HTR-8/SVneo (cell line): ENCODE data around the gene IGSF6.
"Not testable (repeated sequence)": the region's sequence is repeated elsewhere in the genome, so short reads cannot be mapped to it uniquely, and the experiment has no call there.

Experiments
- DNase-seq: peaks from one replicate; pipeline ENCODE4 v3.0.0; 2011; ENCODE audit warnings: low spot score, mixed read lengths; ENCODE audit not compliant: insufficient read length
- FAIRE-seq: peaks from 2 replicates; lab custom pipeline; 2011; peaks lifted over from hg19 to GRCh38; lab: Jason Lieb, UNC

Gene IGSF6

GRCh38 chr16:21631376-21631775 lies 21.0 kb downstream of the IGSF6 start:
- not testable (repeated sequence) for DNase-seq, FAIRE-seq

- not testable (repeated sequence) for DNase-seq, FAIRE-seq
Measured at GRCh38 chr16:21630866-21631265, 21.5 kb downstream of the IGSF6 start.

GRCh38 chr16:21629616-21630539 lies 22.5 kb downstream of the IGSF6 start:
- not testable (repeated sequence) for DNase-seq, FAIRE-seq

DNA sequence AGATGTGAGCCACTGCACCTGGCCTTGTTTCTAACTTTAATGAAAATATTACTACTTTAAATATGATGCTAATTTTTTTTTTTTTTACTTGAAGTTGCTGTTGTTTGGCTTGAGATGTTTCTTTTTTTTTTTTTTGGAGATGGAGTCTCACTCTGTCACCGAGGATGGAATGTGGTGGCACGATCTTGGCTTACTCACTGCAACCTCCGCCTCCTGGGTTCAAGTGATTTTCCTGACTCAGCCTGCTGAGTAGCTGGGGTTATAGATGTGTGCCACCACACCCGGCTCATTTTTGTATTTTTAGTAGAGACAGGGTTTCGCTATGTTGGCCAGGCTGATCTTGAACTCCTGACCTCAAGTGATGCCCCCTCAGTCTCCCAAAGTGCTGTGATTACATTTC lies 23.6 kb downstream of the IGSF6 start:
- FAIRE-seq = no peak
- DNase-seq = no peak

GRCh38 chr16:21628121-21628726 lies 24.2 kb downstream of the IGSF6 start:
- FAIRE-seq = no peak

DNA sequence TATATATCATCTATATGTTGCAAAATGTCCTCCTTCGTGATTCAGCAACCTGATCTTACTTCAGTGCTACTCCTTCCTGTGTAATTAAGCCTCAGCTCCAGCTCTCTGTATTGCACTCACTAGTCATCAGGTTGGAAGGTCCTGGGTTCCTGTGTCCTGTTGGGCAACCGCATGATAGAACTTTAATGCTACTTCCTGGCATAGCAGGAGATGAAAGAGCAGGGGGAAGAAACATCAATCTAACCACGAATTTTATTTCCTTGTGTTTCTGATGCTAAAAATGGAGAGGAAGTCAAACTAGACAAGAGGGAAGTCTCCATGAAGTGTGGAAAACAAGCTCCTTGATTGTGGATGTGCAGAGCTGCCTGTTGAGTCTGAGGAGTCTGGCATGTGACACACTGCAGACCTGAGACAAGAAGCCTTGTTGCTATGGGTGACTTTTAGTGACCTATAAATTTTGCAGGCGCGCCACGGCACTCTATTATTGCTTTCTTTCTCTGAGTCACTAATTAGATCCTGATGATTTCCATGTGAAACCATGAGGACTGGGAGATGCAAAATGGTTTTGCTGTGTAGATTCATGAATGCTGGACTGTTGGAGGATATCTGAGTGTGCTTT lies 25.6 kb downstream of the IGSF6 start:
- DNase-seq (peak; percentile 19), FAIRE-seq (no peak)

More at GRCh38 chr16:21628121-21628726, 24.2 kb downstream of the IGSF6 start:
- DNase-seq = no peak

GRCh38 chr16:21625026-21625425 lies 27.4 kb downstream of the IGSF6 start:
- DNase-seq = no peak
- FAIRE-seq = no peak

DNA sequence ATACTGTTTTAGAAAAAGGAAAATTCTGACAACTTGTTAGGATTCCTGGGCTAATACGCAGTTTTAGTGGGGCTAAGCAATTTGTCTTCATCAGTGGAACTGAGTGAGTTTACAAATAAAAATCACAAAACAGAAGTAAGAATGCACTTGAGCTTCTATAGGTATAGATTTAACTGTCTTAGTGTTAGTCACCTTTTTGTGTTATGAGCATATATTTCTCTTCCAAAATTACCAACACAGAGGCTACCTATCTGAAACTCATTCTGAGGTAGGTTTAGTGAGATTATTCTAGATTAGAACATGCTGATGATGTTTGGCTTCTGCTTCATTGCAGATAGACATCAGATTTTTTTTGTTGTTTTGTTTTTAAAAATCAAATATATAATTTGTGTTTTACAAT lies 29.9 kb downstream of the IGSF6 start:
- DNase-seq (no peak), FAIRE-seq (no peak)

DNA sequence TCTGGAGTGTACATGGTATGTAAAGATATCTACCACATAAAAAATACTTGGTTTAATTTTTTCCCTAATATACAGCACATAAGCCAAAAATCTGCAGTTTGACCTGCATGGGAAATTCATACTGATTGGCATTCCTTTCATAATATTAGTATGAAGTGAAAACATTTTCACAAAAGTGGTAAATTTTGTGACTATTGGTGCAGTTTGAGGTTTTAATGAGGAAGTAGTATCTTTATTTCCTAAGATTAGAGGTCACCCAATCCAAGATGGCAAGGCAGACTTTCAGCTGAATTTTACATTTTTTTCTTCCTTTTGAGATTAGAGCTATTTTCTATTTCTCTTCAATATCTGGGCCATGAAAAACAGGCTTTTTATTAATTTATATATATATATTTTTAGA lies 31.8 kb downstream of the IGSF6 start:
- DNase-seq (no peak), FAIRE-seq (no peak)

DNA sequence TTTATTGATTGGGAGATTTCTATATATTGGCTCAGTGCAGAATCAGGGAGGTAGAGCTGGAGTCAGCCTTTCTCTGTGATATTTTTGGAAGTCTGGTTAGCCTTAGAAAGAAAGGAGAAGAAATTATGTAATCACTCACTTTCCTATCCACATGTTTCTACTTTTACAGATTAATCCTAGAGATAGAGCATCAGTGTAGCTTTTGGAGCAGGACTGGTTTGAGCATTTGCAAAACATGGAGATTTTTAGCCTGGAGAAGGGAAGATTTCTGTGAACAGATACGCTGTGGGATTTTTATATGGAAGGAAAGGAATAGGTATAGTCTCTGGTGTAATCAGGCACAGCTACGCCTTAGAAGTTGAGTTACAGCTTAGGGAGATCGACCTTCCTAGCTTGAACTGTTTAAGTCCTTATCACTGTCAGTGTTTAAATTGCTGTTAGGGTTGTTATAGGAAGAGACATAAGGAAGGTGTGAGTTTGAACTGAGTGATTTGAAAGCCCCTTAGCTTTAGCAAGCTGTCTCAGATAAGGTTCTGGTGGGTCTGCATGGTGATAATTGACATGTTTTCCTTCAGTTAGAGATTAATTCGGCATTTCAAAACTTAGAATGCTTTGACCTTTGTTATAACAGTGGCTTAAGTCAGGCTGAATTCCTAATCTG lies 32.5 kb downstream of the IGSF6 start:
- no peak for DNase-seq
- FAIRE-seq = no peak

- no peak for DNase-seq
- FAIRE-seq = no peak
Measured at GRCh38 chr16:21618281-21618680, 34.1 kb downstream of the IGSF6 start.

DNA sequence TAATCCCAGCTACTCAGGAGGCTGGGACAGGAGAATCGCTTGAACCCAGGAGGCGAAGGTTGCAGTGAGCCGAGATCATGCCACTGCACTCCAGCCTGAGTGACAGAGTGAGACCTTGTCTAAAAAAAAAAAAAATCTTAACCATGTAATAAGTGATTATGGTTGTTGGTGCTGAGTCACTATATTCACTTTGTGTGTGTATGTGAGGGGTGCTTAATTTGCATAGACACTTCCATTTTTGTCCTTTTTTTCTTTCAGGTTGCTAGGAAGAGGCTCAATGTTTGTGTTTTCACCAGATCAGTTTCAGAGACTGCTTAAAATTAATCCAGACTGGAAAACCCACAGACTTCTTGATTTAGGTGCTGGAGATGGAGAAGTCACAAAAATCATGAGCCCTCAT lies 34.8 kb downstream of the IGSF6 start:
- DNase-seq = no peak
- FAIRE-seq = no peak

DNA sequence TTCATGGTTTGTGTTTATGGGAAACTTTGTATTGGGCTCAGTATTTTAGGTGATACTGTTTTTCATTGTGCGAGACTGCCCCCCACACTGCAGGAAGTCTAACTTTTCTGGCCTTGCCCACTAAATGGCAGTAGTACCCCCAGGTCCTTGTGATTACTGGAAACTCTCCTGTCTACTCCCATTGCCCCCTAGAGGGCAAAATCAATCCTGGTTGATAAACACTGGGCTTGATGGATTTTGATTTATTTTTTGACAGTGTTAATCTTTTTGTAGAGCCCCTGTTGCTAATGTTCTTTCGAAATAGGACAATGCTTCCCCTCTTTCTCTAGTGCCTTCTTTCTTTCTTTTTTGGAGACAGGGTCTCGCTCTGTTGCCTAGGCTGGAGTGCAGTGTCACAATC lies 37.5 kb downstream of the IGSF6 start:
- FAIRE-seq (no peak), DNase-seq (no peak)

- DNase-seq (no peak), FAIRE-seq (no peak)
Measured at GRCh38 chr16:21613781-21614180, 38.6 kb downstream of the IGSF6 start.

GRCh38 chr16:21613361-21613760 lies 39.0 kb downstream of the IGSF6 start:
- DNase-seq (no peak), FAIRE-seq (no peak)

DNA sequence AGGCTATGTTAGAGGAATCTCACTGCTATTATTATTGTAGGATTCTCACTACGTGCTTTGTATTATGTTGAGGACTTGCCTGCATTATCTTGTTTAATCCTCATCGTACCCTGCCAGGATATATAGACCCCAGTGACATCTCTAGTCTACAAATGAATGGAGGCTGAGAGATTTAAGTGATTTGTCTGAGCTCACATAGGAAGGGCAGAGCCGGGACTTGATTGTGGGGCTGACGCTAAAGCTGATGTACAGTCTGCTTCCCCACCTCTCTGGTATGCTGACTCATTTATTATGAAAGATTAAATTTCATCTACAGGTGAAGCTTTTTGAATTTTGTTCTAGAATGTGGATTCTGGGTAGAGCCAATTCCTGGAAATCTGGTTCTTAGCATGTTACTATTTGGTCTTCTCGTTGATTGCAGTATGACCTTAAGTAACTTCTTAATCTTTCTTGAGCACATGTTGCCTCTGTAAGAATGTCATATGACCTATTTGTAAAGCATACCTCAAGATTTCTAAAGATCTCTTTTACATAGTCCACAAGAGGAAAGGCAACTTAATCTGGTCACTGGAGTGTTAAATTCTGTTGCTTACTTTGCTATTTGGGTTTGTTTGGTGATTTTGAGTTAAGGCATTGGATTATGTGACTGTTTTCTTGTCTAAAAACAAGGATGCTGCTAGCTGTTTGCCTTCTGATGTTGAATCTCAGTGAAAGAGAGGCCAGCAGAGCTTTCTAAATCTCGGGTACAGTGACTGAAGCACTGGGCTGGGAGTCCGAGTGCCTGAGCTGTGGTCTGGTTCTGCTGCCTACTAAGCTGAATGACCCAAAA lies 40.6 kb downstream of the IGSF6 start:
- no peak for DNase-seq

DNA sequence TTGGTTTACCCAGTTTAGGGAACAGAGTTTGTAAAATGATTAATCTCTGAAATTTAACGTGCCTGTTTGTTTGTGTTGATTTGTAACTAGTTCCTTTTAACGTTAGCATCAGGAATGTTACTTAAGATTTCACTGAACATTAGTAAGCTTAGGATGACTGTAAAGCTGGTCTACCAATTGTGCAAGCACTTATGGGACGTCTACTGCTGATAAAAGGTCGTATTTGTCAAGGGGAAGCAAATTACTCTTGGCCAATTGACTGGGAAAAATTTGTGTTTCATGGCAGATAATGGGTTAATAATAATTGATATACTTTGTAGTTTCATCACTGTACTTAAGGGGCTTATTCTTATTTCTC lies 41.2 kb downstream of the IGSF6 start:
- DNase-seq (no peak), FAIRE-seq (no peak)

More for the DNA sequence above, 40.6 kb downstream of the IGSF6 start:
- no peak for FAIRE-seq

- no peak for FAIRE-seq
- no peak for DNase-seq
Measured at GRCh38 chr16:21610766-21611165, 41.6 kb downstream of the IGSF6 start.

DNA sequence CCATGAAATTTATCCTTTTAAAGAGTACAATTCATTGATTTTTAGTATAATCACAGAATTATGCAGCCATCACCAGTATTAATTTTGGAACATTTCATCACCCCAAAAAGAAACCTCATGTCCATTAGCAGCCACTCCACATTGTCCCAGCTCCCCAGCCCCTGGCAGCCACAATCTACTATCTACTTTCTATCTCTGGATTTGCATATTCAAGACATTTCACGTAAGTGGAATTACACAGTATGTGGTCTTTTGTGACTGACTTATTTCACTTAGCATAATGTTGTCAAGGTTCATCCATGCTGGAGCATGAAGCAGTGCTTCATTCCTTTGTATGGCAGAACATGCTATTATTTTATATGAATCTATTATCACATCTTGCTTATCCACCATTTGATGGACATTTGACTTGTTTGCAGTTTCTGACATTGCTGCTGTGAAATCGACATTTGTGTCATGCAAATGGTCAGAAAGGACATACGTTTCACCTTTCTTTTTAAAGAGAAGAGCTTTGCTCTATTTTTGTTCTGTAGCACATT lies 42.3 kb downstream of the IGSF6 start:
- DNase-seq (no peak), FAIRE-seq (no peak)
